Subcutaneous abdominal adipose tissue (tissue), 5 donors: ENCODE data around the gene STING1.

ENCODE experiments used
- H3K27ac ChIP-seq: one replicate; pipeline ENCODE4 v1.7.0; 2013; ENCODE audit warnings: low read depth, mild to moderate bottlenecking, inconsistent platforms, low read length, moderate library complexity
- H3K27me3 ChIP-seq, 5 donors: one replicate each; pipeline ENCODE4 v1.7.0; 2013; ENCODE audit warnings: low read length in 5 of 5, inconsistent platforms in 1 of 5; ENCODE audit not compliant: control insufficient read depth in 5 of 5, insufficient read depth in 4 of 5
- H3K36me3 ChIP-seq, 5 donors: one replicate each; pipeline ENCODE4 v1.7.0; 2013; ENCODE audit warnings: low read length in 5 of 5; ENCODE audit not compliant: control insufficient read depth in 5 of 5, insufficient read depth in 5 of 5
- H3K4me1 ChIP-seq, 5 donors: one replicate each; pipeline ENCODE4 v1.7.0; 2013; ENCODE audit warnings: low read length in 5 of 5, mild to moderate bottlenecking in 3 of 5, moderate library complexity in 1 of 5; ENCODE audit not compliant: control insufficient read depth in 5 of 5, insufficient read depth in 5 of 5
- H3K4me3 ChIP-seq, 5 donors: one replicate each; pipeline ENCODE4 v1.7.0; 2013; ENCODE audit warnings: low read length in 5 of 5, low read depth in 1 of 5
- H3K9ac ChIP-seq, 5 donors: one replicate each; pipeline ENCODE4 v1.7.0; 2013; ENCODE audit warnings: low read length in 5 of 5, mild to moderate bottlenecking in 4 of 5, moderate library complexity in 3 of 5
- H3K9me3 ChIP-seq, 5 donors: one replicate each; pipeline ENCODE4 v1.7.0; 2013; ENCODE audit warnings: low read length in 5 of 5; ENCODE audit not compliant: control insufficient read depth in 5 of 5
- donor health status: healthy.
- donor health status: healthy.
- donor health status: healthy.
- donor health status: healthy.
- donor health status: healthy.

Gene STING1

DNA sequence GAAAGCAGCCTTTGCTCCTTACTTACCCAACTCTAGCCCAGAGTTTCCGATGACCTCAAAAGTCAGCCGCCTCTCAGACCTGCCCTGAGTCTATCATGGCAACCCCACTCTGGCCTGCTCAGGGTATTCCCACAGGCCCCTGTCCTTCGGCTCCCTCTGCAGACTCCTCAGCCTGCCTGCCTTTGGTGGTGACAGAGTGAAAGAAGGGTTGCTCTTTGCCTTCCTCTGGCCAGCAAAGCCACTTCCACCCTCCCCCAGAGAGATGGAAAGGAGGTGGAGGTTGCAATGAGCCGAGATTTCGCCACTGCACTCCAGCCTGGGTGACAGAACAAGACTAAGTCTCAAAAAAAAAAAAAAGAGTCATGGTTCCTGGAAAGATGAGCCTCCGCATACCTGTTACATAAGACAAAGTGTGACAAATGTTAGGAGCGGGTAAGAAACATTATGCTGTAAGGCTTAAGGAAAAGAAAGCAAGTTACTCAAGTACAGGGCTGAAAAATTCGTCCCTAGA, 14.1 kb downstream of the STING1 start:
- H3K36me3 ChIP-seq, result no peaks in the 10 kb centered on the region

DNA sequence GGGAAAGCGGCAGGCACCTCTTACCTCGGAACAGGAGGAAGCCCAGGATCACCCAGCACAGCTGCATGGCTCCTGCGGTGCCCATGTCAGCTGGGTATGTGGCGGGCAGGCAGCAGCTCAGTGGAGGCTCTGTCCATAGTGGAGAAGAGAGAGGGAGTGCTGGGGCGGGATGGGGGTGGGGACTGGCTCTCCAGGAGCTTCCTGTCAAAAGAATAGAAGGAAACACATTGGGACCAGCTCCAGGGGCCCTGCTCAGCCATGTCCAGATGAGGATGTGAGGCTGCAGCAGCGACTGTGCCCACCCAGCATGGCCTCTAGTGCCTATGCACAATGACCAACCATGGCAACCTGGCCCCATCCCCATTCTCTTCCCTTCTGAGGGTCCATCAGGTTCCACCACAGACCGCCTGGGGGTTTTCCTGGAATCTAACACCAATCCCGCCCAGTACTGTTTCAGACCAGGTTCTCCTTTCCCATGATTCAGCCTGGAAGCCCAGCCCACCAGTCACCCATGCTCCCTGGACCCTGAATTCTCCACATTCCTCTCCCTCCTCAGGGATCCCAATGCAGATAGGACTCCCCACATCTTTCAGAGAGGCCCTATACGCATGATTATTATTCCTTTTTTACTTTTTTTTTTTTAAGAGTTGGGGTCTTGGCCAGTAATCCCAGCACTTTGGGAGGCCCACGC, 19.8 kb downstream of the STING1 start, which contains the start of gene ECSCR:
ECSCR (minus strand) TSS at position 158 of the 691 bp plus-strand sequence; CDS start at position 85, 73 bp downstream.
- peak within 1 kb of the TSS in 3 of 5 donors; percentile 47 to 68 (median 62) for H3K9ac ChIP-seq
- no peaks in the 10 kb centered on the region for H3K27me3 ChIP-seq
- peaks cover 0 to 3% (median 0%) of the 10 kb centered on the region in 5 donors for H3K36me3 ChIP-seq
- peak within 1 kb of the TSS; percentile 75 for H3K27ac ChIP-seq
- peak within 1 kb of the TSS; percentile 22 to 71 (median 64) for H3K4me3 ChIP-seq
- H3K4me1 ChIP-seq, result peaks cover 0 to 37% (median 5%) of the 10 kb centered on the region in 5 donors
- H3K9me3 ChIP-seq, result no peaks in the 10 kb centered on the region

More for the DNA sequence above, 14.1 kb downstream of the STING1 start:
- no peaks in the 10 kb centered on the region for H3K9me3 ChIP-seq
- H3K27ac ChIP-seq, result peak overlapping the region; percentile 81
- H3K4me3 ChIP-seq, result no peak overlapping the region
- peak overlapping the region in 2 of 5 donors; percentile 56 to 62 for H3K9ac ChIP-seq
- no peaks in the 10 kb centered on the region for H3K27me3 ChIP-seq
- peaks cover 0 to 30% (median 26%) of the 10 kb centered on the region in 5 donors for H3K4me1 ChIP-seq

DNA sequence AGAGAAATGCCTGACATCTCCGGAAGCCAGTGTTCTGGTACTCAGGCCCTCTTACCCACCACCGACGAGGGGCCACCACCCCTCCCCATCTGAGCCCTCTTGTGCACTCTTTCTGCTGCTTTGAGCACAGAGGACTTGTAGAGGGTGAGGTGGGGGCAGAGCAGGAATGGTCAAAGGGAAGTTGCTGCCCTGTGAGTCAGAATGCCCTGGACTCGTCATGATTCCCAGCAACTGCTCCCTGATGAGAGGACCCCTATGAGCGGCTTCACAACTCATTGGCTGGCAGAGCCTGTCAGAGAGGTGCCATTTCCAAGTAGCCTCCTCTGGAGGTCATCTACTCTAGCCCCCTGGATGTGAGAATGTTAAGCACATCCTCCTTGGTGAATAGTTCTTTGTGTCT, 20.9 kb downstream of the STING1 start:
- Histone ChIP-seq H3K36me3 (peaks cover 0 to 12% (median 8%) of the 10 kb centered on the region in 5 donors), H3K27ac (peak overlapping the region; percentile 75), H3K4me1 (peaks cover 0 to 37% (median 5%) of the 10 kb centered on the region in 5 donors), H3K4me3 (peak overlapping the region; percentile 22 to 71 (median 64)), H3K9me3 (no peaks in the 10 kb centered on the region), H3K27me3 (no peaks in the 10 kb centered on the region), H3K9ac (peak overlapping the region in 3 of 5 donors; percentile 47 to 68 (median 62))

DNA sequence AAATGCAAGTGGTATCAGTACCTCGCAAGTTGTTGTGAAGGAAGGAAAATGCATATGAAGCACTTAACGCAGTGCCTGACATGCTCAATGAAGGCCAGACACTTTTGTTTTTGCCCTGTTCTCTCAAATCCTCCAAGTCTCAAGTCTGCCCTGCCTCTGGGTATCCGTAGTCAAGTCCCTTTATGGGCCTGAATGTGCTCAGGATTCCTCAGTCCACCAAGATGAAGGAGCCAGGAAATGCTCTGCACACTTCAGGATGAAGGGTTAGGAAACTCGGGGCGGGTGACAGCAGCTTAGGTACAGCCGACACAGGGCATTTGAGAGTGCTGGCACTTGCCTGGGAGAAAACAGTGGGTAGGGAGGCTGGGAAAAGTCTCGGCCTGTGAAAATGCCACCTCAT, 21.4 kb downstream of the STING1 start:
- Histone ChIP-seq H3K36me3 (peaks cover 0 to 15% (median 9%) of the 10 kb centered on the region in 5 donors), H3K9me3 (no peaks in the 10 kb centered on the region), H3K27ac (peak overlapping the region; percentile 75), H3K27me3 (no peaks in the 10 kb centered on the region), H3K9ac (peak overlapping the region in 1 of 5 donors; percentile 62), H3K4me1 (peaks cover 0 to 37% (median 5%) of the 10 kb centered on the region in 5 donors), H3K4me3 (peak overlapping the region in 4 of 5 donors; percentile 58 to 71 (median 67))

DNA sequence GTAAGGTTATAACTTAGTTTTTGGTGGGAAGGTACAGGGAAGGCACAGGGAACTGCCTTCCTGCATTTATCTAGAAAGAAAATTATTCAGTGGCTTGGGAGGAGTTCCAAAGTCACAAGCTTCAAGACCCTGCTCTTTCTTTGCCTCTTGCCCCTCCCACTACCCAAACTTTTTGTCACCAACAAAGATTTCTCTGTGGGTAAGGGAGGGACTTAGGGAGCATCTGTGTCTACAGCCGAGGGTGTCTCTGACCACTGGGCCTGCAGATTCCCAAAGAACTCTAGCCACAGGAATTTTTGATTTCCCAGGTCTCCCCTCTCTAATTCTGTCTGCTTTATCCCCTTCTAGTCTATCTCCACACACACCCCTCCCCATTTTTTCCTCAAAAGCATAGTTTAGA, 22.1 kb downstream of the STING1 start:
- H3K27ac ChIP-seq, result peak overlapping the region; percentile 75
- peak overlapping the region in 1 of 5 donors; percentile 14 for H3K9ac ChIP-seq
- H3K36me3 ChIP-seq, result peaks cover 0 to 15% (median 9%) of the 10 kb centered on the region in 5 donors
- H3K9me3 ChIP-seq, result no peaks in the 10 kb centered on the region
- peak overlapping the region in 2 of 5 donors; percentile 17 to 70 for H3K4me3 ChIP-seq
- no peaks in the 10 kb centered on the region for H3K27me3 ChIP-seq
- peaks cover 0 to 37% (median 5%) of the 10 kb centered on the region in 5 donors for H3K4me1 ChIP-seq

DNA sequence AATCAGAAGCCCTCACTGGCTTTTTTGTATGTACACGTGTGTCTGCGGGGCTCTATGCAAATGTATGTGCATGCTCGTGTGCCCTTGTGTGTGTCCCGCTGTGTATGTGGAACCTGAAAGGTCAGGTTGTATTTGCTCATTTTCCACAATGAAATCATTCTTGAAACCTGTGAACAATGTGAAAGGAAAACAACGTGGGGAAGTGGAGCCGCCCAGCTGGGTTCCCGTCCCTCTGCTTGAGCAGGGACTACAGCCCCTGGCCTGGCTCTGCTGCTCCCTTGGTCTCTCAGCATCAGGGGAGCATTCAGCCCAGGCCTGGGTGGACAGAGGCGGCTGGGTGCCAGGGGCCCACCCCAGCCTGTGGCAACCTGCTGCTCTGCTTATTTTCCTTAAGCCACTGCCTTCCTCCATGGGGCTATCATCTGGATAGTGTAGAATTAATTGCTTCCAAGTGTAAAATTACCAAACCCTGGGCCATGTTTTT, 23.1 kb downstream of the STING1 start:
- Histone ChIP-seq H3K27me3 (no peaks in the 10 kb centered on the region), H3K9ac (peak overlapping the region in 1 of 5 donors; percentile 41), H3K4me3 (peak overlapping the region in 2 of 5 donors; percentile 7 to 13), H3K36me3 (peaks cover 0 to 24% (median 11%) of the 10 kb centered on the region in 5 donors), H3K4me1 (peaks cover 0 to 33% (median 5%) of the 10 kb centered on the region in 5 donors), H3K27ac (peak overlapping the region; percentile 75), H3K9me3 (no peaks in the 10 kb centered on the region)

DNA sequence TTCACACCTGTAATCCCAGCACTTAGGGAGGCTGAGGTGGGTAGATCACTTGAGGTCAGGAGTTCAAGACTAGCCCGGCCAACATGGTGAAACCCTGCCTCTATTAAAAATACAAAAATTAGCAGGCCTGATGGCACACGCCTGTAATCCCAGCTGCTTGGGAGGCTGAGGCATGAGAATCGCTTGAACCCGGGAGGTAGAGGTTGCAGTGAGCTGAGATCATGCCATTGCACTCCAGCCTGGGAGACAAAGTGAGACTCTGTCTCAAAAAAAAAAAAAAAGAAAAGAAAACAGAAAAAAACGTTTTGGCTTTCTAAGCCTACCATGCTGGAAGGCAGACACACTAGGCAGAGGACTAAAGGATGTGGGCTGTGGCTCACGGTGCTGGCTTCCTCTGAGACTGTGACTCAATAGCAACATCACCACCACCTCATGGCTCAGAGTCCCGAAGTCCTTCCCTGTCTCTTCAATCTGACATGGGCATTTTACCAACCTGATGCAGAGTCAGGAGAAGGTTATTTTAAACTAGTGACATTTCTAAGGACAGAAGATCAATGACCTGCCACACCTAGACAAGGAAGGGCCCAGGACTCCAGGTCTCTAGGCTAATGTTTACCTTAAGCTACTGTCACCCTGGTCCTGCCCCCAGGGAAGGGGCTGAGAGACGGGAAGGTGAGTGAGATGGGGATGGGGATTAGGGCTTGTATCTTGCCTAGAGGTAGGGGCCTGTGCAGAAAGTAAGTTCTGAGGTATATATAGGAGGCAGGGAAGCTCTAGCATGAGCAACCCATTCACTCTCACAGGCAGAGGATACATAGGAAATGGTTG, 23.8 kb downstream of the STING1 start:
- H3K9me3 ChIP-seq, result no peaks in the 10 kb centered on the region
- H3K27ac ChIP-seq, result peak overlapping the region; percentile 75
- peaks cover 0 to 31% (median 18%) of the 10 kb centered on the region in 5 donors for H3K36me3 ChIP-seq
- peak overlapping the region in 2 of 5 donors; percentile 7 to 13 for H3K4me3 ChIP-seq
- H3K27me3 ChIP-seq, result no peaks in the 10 kb centered on the region
- H3K9ac ChIP-seq, result peak overlapping the region in 1 of 5 donors; percentile 41
- H3K4me1 ChIP-seq, result peaks cover 0 to 32% (median 5%) of the 10 kb centered on the region in 5 donors

DNA sequence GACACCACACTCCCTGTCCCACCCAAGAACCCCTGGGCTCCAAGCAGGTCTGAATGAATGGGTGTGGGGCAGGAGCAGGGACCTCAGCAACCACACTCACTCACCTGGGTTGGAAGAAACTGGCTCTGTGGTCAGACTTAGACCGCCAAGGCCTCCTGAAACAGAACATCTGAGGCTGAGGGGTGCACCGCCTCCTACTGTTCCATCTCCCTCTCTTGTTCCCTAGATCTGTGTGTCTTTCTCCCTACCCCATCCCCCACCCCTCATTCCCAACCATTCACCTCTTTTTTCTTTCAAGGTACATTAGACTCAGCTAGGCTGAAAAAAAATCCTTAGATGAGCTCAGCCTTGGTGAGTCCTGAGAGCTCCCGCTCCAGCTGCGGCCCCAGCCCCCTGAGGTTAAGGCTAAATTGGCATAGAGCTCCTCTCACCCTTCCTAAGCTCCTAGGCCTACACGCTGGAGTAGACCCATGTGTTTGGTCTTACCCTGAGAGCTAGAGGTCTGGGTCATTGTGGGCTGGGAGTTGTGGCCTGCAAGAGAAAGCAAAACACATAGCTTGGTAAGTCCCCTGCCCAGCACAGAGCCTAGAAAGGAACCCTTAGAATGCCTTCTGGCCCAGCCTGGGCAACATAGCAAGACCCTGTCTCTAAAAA, 24.8 kb downstream of the STING1 start:
- H3K4me1 ChIP-seq, result peaks cover 0 to 26% (median 5%) of the 10 kb centered on the region in 5 donors
- H3K27ac ChIP-seq, result no peak overlapping the region
- no peak overlapping the region for H3K4me3 ChIP-seq
- no peaks in the 10 kb centered on the region for H3K9me3 ChIP-seq
- no peak overlapping the region for H3K9ac ChIP-seq
- peaks cover 0 to 34% (median 20%) of the 10 kb centered on the region in 5 donors for H3K36me3 ChIP-seq
- H3K27me3 ChIP-seq, result no peaks in the 10 kb centered on the region

DNA sequence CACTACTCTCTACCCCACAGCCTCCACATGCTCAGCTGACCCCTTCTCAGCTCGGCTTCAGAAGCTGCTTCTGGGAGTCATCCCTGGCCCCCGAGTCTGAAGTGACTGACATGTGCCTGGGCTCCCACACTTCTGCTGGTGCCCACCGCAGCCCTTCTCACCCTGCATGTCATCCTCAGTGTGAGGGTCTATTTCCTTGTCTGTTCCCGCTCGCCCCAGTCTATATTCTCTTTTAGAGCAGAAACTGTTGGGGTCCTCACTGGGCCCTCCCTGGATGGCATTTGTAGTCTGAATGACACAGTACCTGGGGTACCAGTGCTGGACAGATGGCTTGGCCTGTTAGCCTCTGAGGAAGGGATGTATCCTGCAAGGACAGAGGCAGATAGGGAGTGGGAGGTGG, 25.3 kb downstream of the STING1 start:
- Histone ChIP-seq H3K36me3 (peaks cover 0 to 35% (median 23%) of the 10 kb centered on the region in 5 donors), H3K27ac (no peak overlapping the region), H3K4me1 (peaks cover 0 to 24% (median 5%) of the 10 kb centered on the region in 5 donors), H3K27me3 (no peaks in the 10 kb centered on the region), H3K9me3 (no peaks in the 10 kb centered on the region), H3K9ac (no peak overlapping the region), H3K4me3 (no peak overlapping the region)
